ENCODE results near the gene TOX3. TPM values are rescaled to one million over a fixed set of nuclear protein-coding genes. Genes with fewer than 3 reads are reported as not detected.

Gene TOX3
- polyA plus RNA-seq, 1 donor from 2014 or later, result 2.3 TPM

DNA sequence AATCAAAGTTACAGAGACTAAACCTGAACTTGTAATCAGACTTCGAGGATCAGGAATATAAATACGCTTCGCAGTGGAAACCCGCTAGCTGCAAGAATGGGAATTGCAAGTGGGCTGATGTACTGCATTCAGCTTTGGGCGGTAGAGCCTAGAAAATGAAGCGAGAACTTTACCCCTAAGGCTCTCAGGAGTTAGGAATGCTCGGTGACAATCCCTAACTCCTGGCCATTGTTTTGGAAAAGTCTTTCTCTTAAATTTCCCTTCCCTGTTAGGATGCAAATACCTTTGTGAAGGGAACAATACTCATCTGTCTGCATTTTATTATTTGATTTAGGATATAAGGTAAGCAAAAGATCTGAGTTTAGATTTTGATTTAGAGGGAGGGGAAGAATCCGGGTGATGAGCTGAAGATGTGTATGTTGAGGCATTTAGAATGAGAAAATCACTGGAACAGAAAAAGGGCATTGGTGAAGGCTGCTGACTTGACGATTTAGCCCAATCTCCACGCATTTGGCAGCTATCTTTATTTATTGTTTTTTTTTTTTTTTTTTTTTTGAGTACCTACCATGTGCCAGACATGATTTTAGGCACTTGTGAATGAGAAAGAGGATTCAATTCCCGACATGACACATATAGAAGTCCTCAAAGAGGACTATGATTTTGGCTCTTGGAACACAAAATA lies 2.2 kb upstream of the TOX3 start:
- TF ChIP-seq EZH2 (IDR thresholded peaks at IDR 0.05; ENCODE audit: borderline replicate concordance, insufficient read depth, low read length, poor library complexity, severe bottlenecking) (no peak), RAD21 (conservative IDR thresholded peaks at IDR 0.05) (peak; percentile 46), MXI1 (conservative IDR thresholded peaks at IDR 0.05; ENCODE audit: poor library complexity, severe bottlenecking) (no peak)
- TF ChIP-seq, protein P1, sequence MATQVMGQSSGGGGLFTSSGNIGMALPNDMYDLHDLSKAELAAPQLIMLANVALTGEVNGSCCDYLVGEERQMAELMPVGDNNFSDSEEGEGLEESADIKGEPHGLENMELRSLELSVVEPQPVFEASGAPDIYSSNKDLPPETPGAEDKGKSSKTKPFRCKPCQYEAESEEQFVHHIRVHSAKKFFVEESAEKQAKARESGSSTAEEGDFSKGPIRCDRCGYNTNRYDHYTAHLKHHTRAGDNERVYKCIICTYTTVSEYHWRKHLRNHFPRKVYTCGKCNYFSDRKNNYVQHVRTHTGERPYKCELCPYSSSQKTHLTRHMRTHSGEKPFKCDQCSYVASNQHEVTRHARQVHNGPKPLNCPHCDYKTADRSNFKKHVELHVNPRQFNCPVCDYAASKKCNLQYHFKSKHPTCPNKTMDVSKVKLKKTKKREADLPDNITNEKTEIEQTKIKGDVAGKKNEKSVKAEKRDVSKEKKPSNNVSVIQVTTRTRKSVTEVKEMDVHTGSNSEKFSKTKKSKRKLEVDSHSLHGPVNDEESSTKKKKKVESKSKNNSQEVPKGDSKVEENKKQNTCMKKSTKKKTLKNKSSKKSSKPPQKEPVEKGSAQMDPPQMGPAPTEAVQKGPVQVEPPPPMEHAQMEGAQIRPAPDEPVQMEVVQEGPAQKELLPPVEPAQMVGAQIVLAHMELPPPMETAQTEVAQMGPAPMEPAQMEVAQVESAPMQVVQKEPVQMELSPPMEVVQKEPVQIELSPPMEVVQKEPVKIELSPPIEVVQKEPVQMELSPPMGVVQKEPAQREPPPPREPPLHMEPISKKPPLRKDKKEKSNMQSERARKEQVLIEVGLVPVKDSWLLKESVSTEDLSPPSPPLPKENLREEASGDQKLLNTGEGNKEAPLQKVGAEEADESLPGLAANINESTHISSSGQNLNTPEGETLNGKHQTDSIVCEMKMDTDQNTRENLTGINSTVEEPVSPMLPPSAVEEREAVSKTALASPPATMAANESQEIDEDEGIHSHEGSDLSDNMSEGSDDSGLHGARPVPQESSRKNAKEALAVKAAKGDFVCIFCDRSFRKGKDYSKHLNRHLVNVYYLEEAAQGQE (IDR thresholded peaks at IDR 0.05; ENCODE audit: borderline replicate concordance), result no peak
- TF ChIP-seq, protein P2, sequence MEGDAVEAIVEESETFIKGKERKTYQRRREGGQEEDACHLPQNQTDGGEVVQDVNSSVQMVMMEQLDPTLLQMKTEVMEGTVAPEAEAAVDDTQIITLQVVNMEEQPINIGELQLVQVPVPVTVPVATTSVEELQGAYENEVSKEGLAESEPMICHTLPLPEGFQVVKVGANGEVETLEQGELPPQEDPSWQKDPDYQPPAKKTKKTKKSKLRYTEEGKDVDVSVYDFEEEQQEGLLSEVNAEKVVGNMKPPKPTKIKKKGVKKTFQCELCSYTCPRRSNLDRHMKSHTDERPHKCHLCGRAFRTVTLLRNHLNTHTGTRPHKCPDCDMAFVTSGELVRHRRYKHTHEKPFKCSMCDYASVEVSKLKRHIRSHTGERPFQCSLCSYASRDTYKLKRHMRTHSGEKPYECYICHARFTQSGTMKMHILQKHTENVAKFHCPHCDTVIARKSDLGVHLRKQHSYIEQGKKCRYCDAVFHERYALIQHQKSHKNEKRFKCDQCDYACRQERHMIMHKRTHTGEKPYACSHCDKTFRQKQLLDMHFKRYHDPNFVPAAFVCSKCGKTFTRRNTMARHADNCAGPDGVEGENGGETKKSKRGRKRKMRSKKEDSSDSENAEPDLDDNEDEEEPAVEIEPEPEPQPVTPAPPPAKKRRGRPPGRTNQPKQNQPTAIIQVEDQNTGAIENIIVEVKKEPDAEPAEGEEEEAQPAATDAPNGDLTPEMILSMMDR (IDR thresholded peaks at IDR 0.05; ENCODE audit: poor library complexity, severe bottlenecking), result peak; percentile 65
- H3K9me3 ChIP-seq (ENCODE audit: low read length), result no peaks in the 10 kb centered on the region
- H3K9me2 ChIP-seq (ENCODE audit: insufficient read depth, low read length), result no peaks in the 10 kb centered on the region
- H3K79me2 ChIP-seq (replicated peaks; ENCODE audit: insufficient read depth, low read length), result peaks cover 22% of the 10 kb centered on the region
- no peak overlapping the region for H3K4me3 ChIP-seq (ENCODE audit: low read length)
- H3K36me3 ChIP-seq (ENCODE audit: insufficient read depth, low read length), result no peaks in the 10 kb centered on the region
- no peak overlapping the region for H3K4me2 ChIP-seq (ENCODE audit: low read length)
- peaks cover 6% of the 10 kb centered on the region for H3K27me3 ChIP-seq (ENCODE audit: insufficient read depth, low read depth, low read length)
- H4K20me1 ChIP-seq (ENCODE audit: insufficient read depth), result no peaks in the 10 kb centered on the region
- H3K9ac ChIP-seq (ENCODE audit: low read length), result no peak overlapping the region
- H3F3A ChIP-seq (ENCODE audit: insufficient read depth, low read length, poor library complexity, severe bottlenecking), result no peaks in the 10 kb centered on the region
- no peak overlapping the region for H2AFZ ChIP-seq (ENCODE audit: low read depth, low read length)
- H3K27ac ChIP-seq (ENCODE audit: low read length), result no peak overlapping the region

DNA sequence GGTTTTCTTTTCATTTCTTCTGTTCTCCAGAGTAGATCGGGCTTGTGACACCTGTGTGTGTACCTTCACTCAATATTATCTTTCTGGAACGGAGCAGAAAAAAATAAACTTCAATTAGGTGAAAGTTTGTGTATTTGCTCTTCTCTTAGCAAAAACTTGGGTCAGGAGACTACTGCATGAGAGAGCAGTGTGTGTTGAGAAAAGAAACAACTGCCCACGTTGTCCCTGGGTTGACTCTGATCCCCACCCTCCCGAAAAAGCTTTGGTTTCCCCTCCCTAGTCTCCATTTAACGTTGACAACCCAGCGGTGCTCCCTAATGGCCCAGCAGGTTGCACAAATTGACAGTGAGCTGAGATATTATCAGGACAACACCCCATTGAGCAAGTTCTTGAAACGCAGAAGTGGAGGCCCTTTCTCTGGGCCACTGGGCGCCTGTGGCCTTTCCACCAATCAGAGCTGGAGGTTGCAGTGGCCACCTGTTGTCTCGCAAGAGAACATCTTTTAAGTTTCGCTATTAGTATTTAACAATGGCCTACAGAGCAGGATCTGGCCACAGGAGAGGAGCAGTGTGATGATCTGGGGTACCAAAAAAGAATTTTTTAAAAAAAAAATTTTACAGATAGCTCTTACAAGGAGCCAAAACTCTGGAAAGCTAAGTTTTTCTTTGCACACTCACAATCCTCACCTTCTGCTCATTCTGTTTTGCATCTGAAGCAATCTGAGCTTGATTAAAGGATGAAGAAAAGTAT lies 1.5 kb upstream of the TOX3 start:
- Histone ChIP-seq H4K20me1 (ENCODE audit: insufficient read depth) (no peaks in the 10 kb centered on the region), H3K27me3 (ENCODE audit: insufficient read depth, low read depth, low read length) (peaks cover 6% of the 10 kb centered on the region), H3K4me3 (ENCODE audit: low read length) (no peak overlapping the region), H3K9me3 (ENCODE audit: low read length) (no peaks in the 10 kb centered on the region), H3K4me2 (ENCODE audit: low read length) (no peak overlapping the region), H3K9ac (ENCODE audit: low read length) (no peak overlapping the region), H3K79me2 (replicated peaks; ENCODE audit: insufficient read depth, low read length) (peaks cover 29% of the 10 kb centered on the region), H2AFZ (ENCODE audit: low read depth, low read length) (no peak overlapping the region), H3K27ac (ENCODE audit: low read length) (no peak overlapping the region), H3K36me3 (ENCODE audit: insufficient read depth, low read length) (no peaks in the 10 kb centered on the region), H3F3A (ENCODE audit: insufficient read depth, low read length, poor library complexity, severe bottlenecking) (no peaks in the 10 kb centered on the region), H3K9me2 (ENCODE audit: insufficient read depth, low read length) (no peaks in the 10 kb centered on the region)
- TF ChIP-seq MXI1 (conservative IDR thresholded peaks at IDR 0.05; ENCODE audit: poor library complexity, severe bottlenecking) (no peak), TAF1 (IDR thresholded peaks at IDR 0.05; ENCODE audit: low read depth) (no peak), EZH2 (IDR thresholded peaks at IDR 0.05; ENCODE audit: borderline replicate concordance, insufficient read depth, low read length, poor library complexity, severe bottlenecking) (no peak)
